Measurements from ENCODE around the gene NOP9.

DNA sequence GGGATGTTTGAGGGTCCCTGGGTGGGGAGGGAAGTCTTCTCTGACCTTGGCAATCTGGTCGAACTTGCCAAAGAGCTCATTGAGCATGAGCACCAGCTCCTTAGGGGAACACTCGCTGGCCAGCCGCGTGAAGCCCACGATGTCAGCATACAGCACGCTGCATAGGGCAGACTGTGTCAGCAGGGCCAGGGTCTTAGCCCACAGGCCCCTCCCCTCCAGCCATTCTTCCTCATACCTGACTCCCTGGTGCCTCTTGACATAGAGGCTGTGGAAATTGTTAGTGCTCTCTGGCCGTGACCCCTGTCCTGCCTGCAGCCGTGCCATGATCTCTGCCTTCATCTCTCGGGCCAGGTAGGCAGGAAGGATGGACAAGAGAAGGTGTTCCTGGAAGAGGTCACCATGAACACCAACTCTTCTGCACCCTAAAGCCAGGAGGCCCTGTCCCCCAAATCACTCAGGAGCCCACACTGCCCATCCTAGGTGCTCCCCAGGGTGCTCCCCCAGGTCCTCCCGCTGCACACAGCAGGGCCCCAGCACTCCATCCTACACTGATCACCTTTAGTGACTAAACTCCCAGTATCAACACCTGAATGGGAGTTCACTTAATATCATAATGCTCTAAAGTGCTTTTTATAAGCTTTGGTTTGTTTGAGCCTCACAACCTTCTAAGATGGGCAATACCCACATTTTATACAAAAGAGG is 31.5 kb downstream of the NOP9 start:
- TF ChIP-seq CTCF (IDR thresholded peaks at IDR 0.05; ENCODE audit: poor library complexity): no peak
- TF ChIP-seq EZH2 (IDR thresholded peaks at IDR 0.05; ENCODE audit: borderline replicate concordance): no peak
- TF ChIP-seq EZH2phosphoT487 (IDR thresholded peaks at IDR 0.05; ENCODE audit: low read depth, severe bottlenecking, unreplicated experiment): no peak

All from hepatocyte (in vitro differentiated cells).